GM12878 (cell line): Measurements from ENCODE around the gene GPR68. TPM values are rescaled to one million over a fixed set of nuclear protein-coding genes. Genes with fewer than 3 reads are reported as not detected.

ENCODE experiments used
- ATAC-seq: fragments of 200-7000 bp; cut with Tn5 transposase; 3 replicates; pipeline ENCODE4 v1.9.1; 2020; ENCODE audit warnings: mild to moderate bottlenecking, moderate library complexity
- BruUV-seq: library from RNA; stranded (reverse); fragments of 400-500 nt; replicated peaks from 2 replicates; lab custom pipeline; 2021; lab: Mats Ljungman, UMichigan
- CTCF ChIA-PET: fragments of 300-600 bp; sonication (Branson Sonifier 250); formaldehyde crosslinking; extraction: SDS; loops from one replicate; lab custom pipeline; 2021; ENCODE audit warnings: inconsistent platforms; lab: Yijun Ruan, JAX
- POLR2A ChIA-PET: fragments of 350-600 bp; formaldehyde crosslinking; extraction: SDS; loops from one replicate; lab custom pipeline; 2021; ENCODE audit warnings: inconsistent platforms; lab: Charles Lee
- RAD21 ChIA-PET: fragments of 300-600 bp; sonication (Branson Sonifier 250); formaldehyde crosslinking; loops from one replicate; lab custom pipeline; 2023; ENCODE audit warnings: antibody characterized with exemption; ENCODE audit not compliant: unreplicated experiment; lab: Charles Lee
- SMC1A ChIA-PET: fragments of 300-600 bp; sonication (Branson Sonifier 250); formaldehyde crosslinking; loops from one replicate; lab custom pipeline; 2023; ENCODE audit not compliant: unreplicated experiment, uncharacterized antibody; lab: Charles Lee
- DNase-seq: peaks from one replicate; pipeline ENCODE4 v3.0.0-alpha.2; 2011; ENCODE audit warnings: low read depth, low spot score
- FAIRE-seq: peaks from 3 replicates; lab custom pipeline; 2011; peaks lifted over from hg19 to GRCh38; lab: Jason Lieb, UNC
- H2AFZ ChIP-seq: 2 replicates; pipeline ENCODE4 v1.6.0; 2011; ENCODE audit warnings: low read depth, low read length, control low read depth; ENCODE audit not compliant: control insufficient read depth
- H3K27ac ChIP-seq: 2 replicates; pipeline ENCODE4 v1.5.1; 2011; ENCODE audit warnings: control low read depth; ENCODE audit not compliant: control insufficient read depth, insufficient read depth
- H3K27me3 ChIP-seq, 2 experiments: replicated peaks in 1 of 2; 2 replicates each; pipeline versions ENCODE4 v1.6.0 to v1.6.1; 2011; ENCODE audit warnings: low read length in 1 of 2; ENCODE audit not compliant: control insufficient read depth in 2 of 2, insufficient read depth in 2 of 2
- H3K36me3 ChIP-seq, 2 experiments: 2 replicates each; pipeline ENCODE4 v1.5.1; 2011; ENCODE audit warnings: low read length in 1 of 2; ENCODE audit not compliant: control insufficient read depth in 2 of 2, insufficient read depth in 2 of 2
- H3K4me1 ChIP-seq: 2 replicates; pipeline ENCODE4 v1.6.1; 2011; ENCODE audit warnings: mild to moderate bottlenecking, low read length, moderate library complexity, mixed read lengths; ENCODE audit not compliant: control insufficient read depth, insufficient read depth
- H3K4me2 ChIP-seq: 2 replicates; pipeline ENCODE4 v1.6.0; 2011; ENCODE audit warnings: control low read depth; ENCODE audit not compliant: control insufficient read depth, insufficient read depth
- H3K4me3 ChIP-seq: fragments of 200-600 bp; sonication (generic); 2 replicates; pipeline ENCODE4 v1.5.1; 2016
- H3K79me2 ChIP-seq: 2 replicates; pipeline ENCODE4 v1.6.0; 2011; ENCODE audit warnings: low read length; ENCODE audit not compliant: control insufficient read depth, insufficient read depth
- H3K9ac ChIP-seq: 2 replicates; pipeline ENCODE4 v1.8.0; 2011; ENCODE audit warnings: low read length, control low read depth, mixed read lengths; ENCODE audit not compliant: control insufficient read depth, insufficient read depth
- H3K9me3 ChIP-seq: replicated peaks from 3 replicates; pipeline ENCODE4 v1.5.1; 2011; ENCODE audit warnings: mild to moderate bottlenecking, low read length; ENCODE audit not compliant: control insufficient read depth, insufficient read depth
- H4K20me1 ChIP-seq: 2 replicates; pipeline ENCODE4 v1.6.0; 2011; ENCODE audit not compliant: control insufficient read depth, insufficient read depth
- ATF7 ChIP-seq: fragments of 450-650 bp; IDR thresholded peaks from 2 replicates; pipeline ENCODE4 v1.6.1; 2016; ENCODE audit warnings: low read depth, mild to moderate bottlenecking
- CREM ChIP-seq: IDR thresholded peaks from 2 replicates; pipeline ENCODE4 v1.6.1; 2014; ENCODE audit warnings: antibody characterized with exemption, low read depth
- ETV6 ChIP-seq, 2 experiments: fragments of 450-650 bp in 1 of 2; IDR thresholded peaks in 1 of 2; conservative IDR thresholded peaks in 1 of 2; 2 replicates each; pipeline ENCODE4 v1.6.1; 2014; ENCODE audit warnings: antibody characterized with exemption in 1 of 2, borderline replicate concordance in 1 of 2, low read depth in 1 of 2, mild to moderate bottlenecking in 1 of 2, moderate library complexity in 1 of 2
- KLF5 ChIP-seq: fragments of 450-650 bp; IDR thresholded peaks from 2 replicates; pipeline ENCODE4 v1.6.1; 2014; ENCODE audit warnings: mild to moderate bottlenecking; ENCODE audit not compliant: partially characterized antibody
- PAX8 ChIP-seq: fragments of 450-650 bp; IDR thresholded peaks from 2 replicates; pipeline ENCODE4 v1.6.1; 2017; ENCODE audit warnings: mild to moderate bottlenecking, moderate library complexity
- SIX5 ChIP-seq: IDR thresholded peaks from 2 replicates; pipeline ENCODE4 v1.6.1; 2011; ENCODE audit warnings: mild to moderate bottlenecking, low read depth, low read length, moderate library complexity; ENCODE audit not compliant: severe bottlenecking
- SUPT20H ChIP-seq: IDR thresholded peaks from 2 replicates; pipeline ENCODE4 v1.6.1; 2011; ENCODE audit warnings: low read depth, mild to moderate bottlenecking, low read length, moderate library complexity, borderline replicate concordance; ENCODE audit not compliant: control insufficient read depth
- TCF12 ChIP-seq: IDR thresholded peaks from 2 replicates; pipeline ENCODE4 v1.6.1; 2011; ENCODE audit warnings: low read depth, mild to moderate bottlenecking, low read length
- WRNIP1 ChIP-seq: IDR thresholded peaks from 2 replicates; pipeline ENCODE4 v1.6.1; 2011; ENCODE audit warnings: low read depth, low read length, improper control_type of control experiment, borderline replicate concordance
- ZBED1 ChIP-seq: IDR thresholded peaks from 2 replicates; pipeline ENCODE4 v1.6.1; 2016; ENCODE audit warnings: borderline replicate concordance
- WGBS: methylation state at CpG from one replicate; pipeline ENCODE4 v1.1.6; 2016; ENCODE audit warnings: low lambda C conversion rate; ENCODE audit not compliant: insufficient replicate concordance, insufficient coverage; ENCODE audit errors: missing lambda C conversion rate; 5-methylcytosine and 5-hydroxymethylcytosine counted together
- in situ Hi-C: fragments of 300-500 bp; cut with MboI; formaldehyde crosslinking; loops from 9 replicates; pipeline ENCODE4 v1.14.3; 2018; ENCODE audit warnings: mixed read lengths
- intact Hi-C: fragments of 100-400 bp; cut with micrococcal nuclease; formaldehyde crosslinking; loops from one replicate; pipeline ENCODE4 v1.14.2; 2022; ENCODE audit not compliant: unreplicated experiment
- polyA plus RNA-seq, 11 experiments: library from polyadenylated mRNA; depleted of rRNA in 4 of 11; unstranded in 6 of 11; stranded (reverse) in 5 of 11; fragments of >200 nt; fragmentation: Nextera tagmentation in 4 of 11; fragmentation: Illumina TruSeq in 1 of 11; extraction: Ambion mirVana in 4 of 11; extraction: Trizol in 1 of 11; gene quantifications; 1 replicate in 1 of 11; 2 replicates in 10 of 11; pipeline versions ENCODE4 v1.2.1 to v1.2.3, GENCODE V29; 2011 to 2016; ENCODE audit warnings: inconsistent platforms in 2 of 11, missing spikeins in 2 of 11, low read depth in 1 of 11
- total RNA-seq, 4 experiments: library from RNA; depleted of rRNA in 3 of 4; stranded (reverse); fragments of >200 nt in 3 of 4; fragmentation: Illumina TruSeq in 1 of 4; extraction: Trizol in 1 of 4; gene quantifications; 2 replicates each; pipeline versions ENCODE4 v1.2.1 to v1.2.3, GENCODE V29; 2013 to 2021
- TF ChIP-seq, protein P1 (sequence below): IDR thresholded peaks from 2 replicates; pipeline ENCODE4 v1.6.1; 2011; ENCODE audit warnings: borderline replicate concordance, low read depth, mild to moderate bottlenecking, moderate library complexity, mixed read lengths, low read length; ENCODE audit not compliant: insufficient read depth; ENCODE audit errors: extremely low read length
- TF ChIP-seq, protein P2 (sequence below): IDR thresholded peaks from 2 replicates; pipeline ENCODE4 v1.6.1; 2012; ENCODE audit warnings: low read length, inconsistent platforms

GPR68 gene
- total and polyA plus RNA-seq, 10 of the 15 experiments (the other 5 are each of a cell fraction or from before 2014, with no cell fraction given), result 0.06 to 3.4 (median 1.8) TPM

- ChIA-PET RAD21 (interaction anchor here (1.4 kb wide), 1 partner anchor 10 kb away, joined by 5 read pairs; no protein-coding TSS in a partner anchor), POLR2A (no interaction called here), CTCF (interaction anchor here (0.7 kb wide), 1 partner anchor 12 kb away, joined by 3 read pairs; no protein-coding TSS in a partner anchor)
- in situ Hi-C loops, result no loop called here
- Histone ChIP-seq H3K4me2 (no peak overlapping the region), H4K20me1 (no peaks in the 10 kb centered on the region), H3K27ac (no peak overlapping the region), H3K27me3 (no peaks in the 10 kb centered on the region), H3K9ac (no peak overlapping the region), H3K79me2 (no peaks in the 10 kb centered on the region), H3K4me3 (no peak overlapping the region), H3K4me1 (no peaks in the 10 kb centered on the region), H3K36me3 (peaks cover 23 to 38% of the 10 kb centered on the region in 2 experiments), H2AFZ (no peak overlapping the region)
- no TSS peak for BruUV-seq
- 91% methylated on average over 12 of the region's 13 CpGs for WGBS
- DNase-seq (no peak), FAIRE-seq (no peak), ATAC-seq (no peak)
- TF ChIP-seq CREM (no peak), SIX5 (no peak), ATF7 (no peak), SUPT20H (no peak), PAX8 (no peak), TCF12 (no peak), ZBED1 (no peak), WRNIP1 (no peak), ETV6 (conservative IDR thresholded peaks at IDR 0.05 in 1 of 2, IDR thresholded peaks at IDR 0.05 in 1 of 2; ENCODE audit: borderline replicate concordance in 1 of 2, low read depth in 1 of 2) (no peak), KLF5 (no peak)
- TF ChIP-seq, protein P1, sequence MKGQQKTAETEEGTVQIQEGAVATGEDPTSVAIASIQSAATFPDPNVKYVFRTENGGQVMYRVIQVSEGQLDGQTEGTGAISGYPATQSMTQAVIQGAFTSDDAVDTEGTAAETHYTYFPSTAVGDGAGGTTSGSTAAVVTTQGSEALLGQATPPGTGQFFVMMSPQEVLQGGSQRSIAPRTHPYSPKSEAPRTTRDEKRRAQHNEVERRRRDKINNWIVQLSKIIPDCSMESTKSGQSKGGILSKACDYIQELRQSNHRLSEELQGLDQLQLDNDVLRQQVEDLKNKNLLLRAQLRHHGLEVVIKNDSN, result no peak
- TF ChIP-seq, protein P2, sequence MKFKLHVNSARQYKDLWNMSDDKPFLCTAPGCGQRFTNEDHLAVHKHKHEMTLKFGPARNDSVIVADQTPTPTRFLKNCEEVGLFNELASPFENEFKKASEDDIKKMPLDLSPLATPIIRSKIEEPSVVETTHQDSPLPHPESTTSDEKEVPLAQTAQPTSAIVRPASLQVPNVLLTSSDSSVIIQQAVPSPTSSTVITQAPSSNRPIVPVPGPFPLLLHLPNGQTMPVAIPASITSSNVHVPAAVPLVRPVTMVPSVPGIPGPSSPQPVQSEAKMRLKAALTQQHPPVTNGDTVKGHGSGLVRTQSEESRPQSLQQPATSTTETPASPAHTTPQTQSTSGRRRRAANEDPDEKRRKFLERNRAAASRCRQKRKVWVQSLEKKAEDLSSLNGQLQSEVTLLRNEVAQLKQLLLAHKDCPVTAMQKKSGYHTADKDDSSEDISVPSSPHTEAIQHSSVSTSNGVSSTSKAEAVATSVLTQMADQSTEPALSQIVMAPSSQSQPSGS, result no peak
- TF ChIP-seq, all 136 proteins: peak for 0
- no peaks in the 10 kb centered on the region for H3K9me3 ChIP-seq
- intact Hi-C loops, result no loop called here
- SMC1A ChIA-PET, result interaction anchor here (1.6 kb wide), 1 partner anchor 97 kb away, joined by 5 read pairs; no protein-coding TSS in a partner anchor
These were observed 29.4 kb upstream of the GPR68 start for GRCh38 chr14:91273885-91274273.
